Mesendoderm (in vitro differentiated cells): Measurements from ENCODE around the gene OSBPL3.

Source experiments
- DNase-seq: peaks from one replicate; pipeline ENCODE4 v3.0.0; 2013
- H2AK5ac ChIP-seq: 2 replicates; pipeline ENCODE4 v1.6.1; 2013; ENCODE audit warnings: low read length, inconsistent platforms
- H2BK120ac ChIP-seq: 2 replicates; pipeline ENCODE4 v1.6.1; 2013; ENCODE audit warnings: low read depth, mild to moderate bottlenecking, low read length, moderate library complexity, mixed read lengths
- H2BK15ac ChIP-seq: replicated peaks from 2 replicates; pipeline ENCODE4 v1.6.1; 2013; ENCODE audit warnings: low read depth, mild to moderate bottlenecking, moderate library complexity
- H2BK5ac ChIP-seq: 2 replicates; pipeline ENCODE4 v1.6.1; 2013; ENCODE audit warnings: low read length, inconsistent platforms
- H3K18ac ChIP-seq: 2 replicates; pipeline ENCODE4 v1.6.1; 2013; ENCODE audit warnings: mild to moderate bottlenecking, low read length, mixed read lengths
- H3K23ac ChIP-seq: one replicate; pipeline ENCODE4 v1.6.1; 2013; ENCODE audit warnings: low read length
- H3K27ac ChIP-seq: 2 replicates; pipeline ENCODE4 v1.5.1; 2013; ENCODE audit warnings: low read depth, mild to moderate bottlenecking, inconsistent platforms, low read length, moderate library complexity
- H3K27me3 ChIP-seq: 2 replicates; pipeline ENCODE4 v1.6.1; 2013; ENCODE audit warnings: low read length, control low read depth, mild to moderate bottlenecking, inconsistent platforms; ENCODE audit not compliant: insufficient read depth, poor library complexity
- H3K36me3 ChIP-seq: 2 replicates; pipeline ENCODE4 v1.6.1; 2013; ENCODE audit warnings: low read length, inconsistent platforms; ENCODE audit not compliant: control insufficient read depth, insufficient read depth
- H3K4ac ChIP-seq: one replicate; pipeline ENCODE4 v1.6.1; 2013; ENCODE audit warnings: low read depth, mild to moderate bottlenecking, low read length, moderate library complexity
- H3K4me1 ChIP-seq: 2 replicates; pipeline ENCODE4 v1.6.1; 2013; ENCODE audit warnings: low read depth, low read length, inconsistent platforms; ENCODE audit not compliant: control insufficient read depth
- H3K4me2 ChIP-seq: 2 replicates; pipeline ENCODE4 v1.6.1; 2013; ENCODE audit warnings: low read length
- H3K4me3 ChIP-seq: 2 replicates; pipeline ENCODE4 v1.5.1; 2013; ENCODE audit warnings: mild to moderate bottlenecking, low read length
- H3K56ac ChIP-seq: one replicate; pipeline ENCODE4 v1.6.1; 2013; ENCODE audit warnings: low read length
- H3K79me1 ChIP-seq: 2 replicates; pipeline ENCODE4 v1.6.1; 2013; ENCODE audit warnings: low read length, inconsistent platforms
- H3K79me2 ChIP-seq: 2 replicates; pipeline ENCODE4 v1.6.1; 2013; ENCODE audit warnings: mild to moderate bottlenecking, low read length; ENCODE audit not compliant: control insufficient read depth, insufficient read depth
- H3K9ac ChIP-seq: 2 replicates; pipeline ENCODE4 v1.6.1; 2013; ENCODE audit warnings: low read length, inconsistent platforms
- H4K5ac ChIP-seq: one replicate; pipeline ENCODE4 v1.6.1; 2013; ENCODE audit warnings: low read length
- H4K8ac ChIP-seq: one replicate; pipeline ENCODE4 v1.6.1; 2013; ENCODE audit warnings: low read depth, mild to moderate bottlenecking, control low read depth, low read length, moderate library complexity
- WGBS: extraction: QIAGEN DNeasy Blood & Tissue Kit; methylation state at CpG from one replicate; pipeline ENCODE4 v1.1.7; 2013; ENCODE audit warnings: low lambda C conversion rate, missing lambda C conversion rate; ENCODE audit not compliant: insufficient coverage; ENCODE audit errors: extremely low coverage; 5-methylcytosine and 5-hydroxymethylcytosine counted together

OSBPL3 gene

DNA sequence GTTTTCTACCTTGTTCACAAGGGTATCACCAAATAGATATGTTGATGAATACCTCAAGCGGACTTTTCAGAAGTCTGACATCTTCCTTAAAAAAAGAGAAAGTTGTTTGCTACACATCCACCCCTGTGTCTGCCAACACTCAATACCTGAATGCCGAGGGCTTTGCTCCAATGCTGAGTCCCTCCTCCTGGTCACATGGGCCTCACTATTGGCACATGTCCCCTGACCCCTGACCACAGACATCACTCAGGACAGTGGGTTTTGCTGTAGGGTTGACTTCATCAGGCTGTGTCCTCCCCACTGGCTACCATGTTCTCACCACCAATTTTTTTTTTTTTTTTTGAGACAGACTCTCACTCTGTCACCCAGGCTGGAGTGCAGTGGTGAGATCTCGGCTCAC, 76.4 kb downstream of the OSBPL3 start:
- Histone ChIP-seq H3K27me3 (no peaks in the 10 kb centered on the region), H3K56ac (no peak overlapping the region), H2AK5ac (no peak overlapping the region), H3K4ac (no peak overlapping the region), H2BK5ac (no peak overlapping the region), H2BK120ac (no peak overlapping the region), H3K79me1 (no peaks in the 10 kb centered on the region), H3K9ac (no peak overlapping the region), H4K8ac (no peak overlapping the region), H3K4me2 (no peak overlapping the region), H3K4me3 (no peak overlapping the region), H3K18ac (no peak overlapping the region), H3K79me2 (no peaks in the 10 kb centered on the region), H3K23ac (no peak overlapping the region), H3K27ac (no peak overlapping the region), H3K36me3 (no peaks in the 10 kb centered on the region), H2BK15ac (no peak overlapping the region), H4K5ac (no peak overlapping the region), H3K4me1 (no peaks in the 10 kb centered on the region)
- no CpG with 5 or more reads among the region's 3 CpGs for WGBS
- no peak for DNase-seq

DNA sequence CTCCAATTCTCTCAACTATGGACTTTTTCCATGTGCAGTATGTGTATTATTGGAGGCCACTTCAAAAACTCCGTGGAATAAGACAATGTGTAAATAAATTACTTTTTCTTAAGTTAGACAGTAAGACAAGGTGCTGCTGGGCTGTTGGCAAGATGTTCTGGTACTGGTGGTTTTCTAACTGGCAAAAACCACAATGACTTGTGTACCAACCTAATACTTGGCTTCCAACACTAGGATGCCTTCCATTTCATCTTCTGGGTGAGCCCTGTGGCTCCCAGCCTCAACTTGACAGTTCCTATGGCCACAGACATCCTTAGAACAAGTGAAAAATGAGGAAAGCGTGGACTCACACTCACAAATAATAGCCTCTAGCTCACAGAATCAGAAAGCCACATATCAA, 77.0 kb downstream of the OSBPL3 start:
- Histone ChIP-seq H3K4ac (no peak overlapping the region), H3K36me3 (no peaks in the 10 kb centered on the region), H4K5ac (no peak overlapping the region), H3K27me3 (no peaks in the 10 kb centered on the region), H3K4me3 (no peak overlapping the region), H3K56ac (no peak overlapping the region), H3K9ac (no peak overlapping the region), H2BK5ac (no peak overlapping the region), H3K18ac (no peak overlapping the region), H2BK120ac (no peak overlapping the region), H3K27ac (no peak overlapping the region), H2BK15ac (no peak overlapping the region), H4K8ac (no peak overlapping the region), H3K23ac (no peak overlapping the region), H3K4me1 (no peaks in the 10 kb centered on the region), H3K79me2 (no peaks in the 10 kb centered on the region), H3K79me1 (no peaks in the 10 kb centered on the region), H3K4me2 (no peak overlapping the region), H2AK5ac (no peak overlapping the region)
- DNase-seq, result no peak
- WGBS, result no CpG with 5 or more reads among the region's 2 CpGs

DNA sequence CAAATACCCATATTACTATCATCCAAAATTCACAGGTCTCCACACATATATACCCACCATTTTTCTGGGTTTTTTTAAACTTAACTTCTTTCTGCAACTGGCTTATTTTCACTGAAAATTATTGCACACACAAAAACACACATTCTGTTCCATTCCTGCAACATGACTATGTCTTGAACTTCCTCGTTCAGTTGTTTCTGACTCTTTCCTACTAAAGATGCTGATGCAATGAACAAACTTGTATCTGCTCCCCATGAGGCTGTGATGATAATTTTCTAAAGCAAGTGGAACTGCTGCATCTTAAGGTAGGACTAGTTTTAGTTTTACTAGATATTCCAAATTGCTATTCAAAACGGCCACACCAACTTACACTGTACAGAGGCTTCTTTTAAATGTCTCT, 77.7 kb downstream of the OSBPL3 start:
- Histone ChIP-seq H3K4me2 (no peak overlapping the region), H2AK5ac (no peak overlapping the region), H3K9ac (no peak overlapping the region), H3K79me1 (no peaks in the 10 kb centered on the region), H2BK120ac (no peak overlapping the region), H4K5ac (no peak overlapping the region), H3K27ac (no peak overlapping the region), H3K4me1 (no peaks in the 10 kb centered on the region), H3K4ac (no peak overlapping the region), H3K18ac (no peak overlapping the region), H3K36me3 (no peaks in the 10 kb centered on the region), H3K56ac (no peak overlapping the region), H3K23ac (no peak overlapping the region), H3K4me3 (no peak overlapping the region), H2BK15ac (no peak overlapping the region), H3K27me3 (no peaks in the 10 kb centered on the region), H2BK5ac (no peak overlapping the region), H3K79me2 (no peaks in the 10 kb centered on the region), H4K8ac (no peak overlapping the region)
- WGBS, result no CpG with 5 or more reads among the region's 2 CpGs
- no peak for DNase-seq

DNA sequence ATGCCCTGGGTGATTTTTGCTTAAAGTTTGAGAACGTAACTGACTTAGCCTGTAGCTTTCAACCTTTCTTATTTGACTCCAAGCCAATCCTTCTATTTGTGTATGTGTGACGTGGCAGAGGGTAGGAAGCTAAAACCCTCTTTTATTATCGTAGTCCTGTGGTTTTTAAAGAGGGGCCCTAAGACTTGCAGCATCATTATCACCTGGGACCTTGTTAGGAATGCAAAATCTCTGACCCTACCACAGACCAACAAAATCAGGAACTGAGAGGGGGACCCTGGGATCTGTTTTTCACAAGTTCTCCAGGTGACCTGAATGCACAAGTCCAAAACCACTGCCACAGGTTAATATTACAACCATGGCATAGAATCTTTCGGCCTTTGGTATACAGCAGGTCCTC, 80.1 kb downstream of the OSBPL3 start:
- no peak overlapping the region for H3K4ac ChIP-seq
- no peak overlapping the region for H3K23ac ChIP-seq
- H3K79me1 ChIP-seq, result peaks cover 3% of the 10 kb centered on the region
- H4K8ac ChIP-seq, result no peak overlapping the region
- no peaks in the 10 kb centered on the region for H3K36me3 ChIP-seq
- DNase-seq, result no peak
- H2BK5ac ChIP-seq, result no peak overlapping the region
- WGBS, result no CpG with 5 or more reads among the region's 4 CpGs
- H4K5ac ChIP-seq, result no peak overlapping the region
- H3K27me3 ChIP-seq, result no peaks in the 10 kb centered on the region
- no peak overlapping the region for H2BK120ac ChIP-seq
- no peak overlapping the region for H2AK5ac ChIP-seq
- no peak overlapping the region for H3K9ac ChIP-seq
- no peaks in the 10 kb centered on the region for H3K4me1 ChIP-seq
- no peaks in the 10 kb centered on the region for H3K79me2 ChIP-seq
- H3K18ac ChIP-seq, result no peak overlapping the region
- H3K4me3 ChIP-seq, result no peak overlapping the region
- H3K4me2 ChIP-seq, result no peak overlapping the region
- no peak overlapping the region for H2BK15ac ChIP-seq
- no peak overlapping the region for H3K27ac ChIP-seq
- H3K56ac ChIP-seq, result no peak overlapping the region

DNA sequence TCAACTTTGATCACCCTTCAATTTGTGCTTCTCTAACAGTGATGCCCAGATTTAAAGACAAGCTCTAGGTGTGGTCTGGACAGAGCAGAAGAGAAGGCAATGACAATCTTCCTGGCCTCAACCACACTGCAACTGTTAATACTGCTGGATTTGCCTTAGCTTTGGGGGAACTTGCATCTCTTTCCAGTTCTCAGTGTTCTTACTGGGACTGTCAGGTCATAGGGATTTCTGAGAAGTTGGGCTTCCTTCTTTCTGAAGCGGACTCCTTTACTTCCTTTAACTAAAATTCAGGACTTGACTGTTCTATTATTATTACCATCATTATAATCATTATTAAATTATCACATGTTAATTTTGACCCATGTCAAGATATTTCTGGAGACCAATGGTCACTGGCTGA, 80.8 kb downstream of the OSBPL3 start:
- Histone ChIP-seq H3K4me3 (no peak overlapping the region), H2AK5ac (no peak overlapping the region), H3K18ac (no peak overlapping the region), H3K56ac (no peak overlapping the region), H3K27me3 (no peaks in the 10 kb centered on the region), H3K4me2 (no peak overlapping the region), H3K27ac (no peak overlapping the region), H3K79me2 (no peaks in the 10 kb centered on the region), H2BK5ac (no peak overlapping the region), H3K4me1 (no peaks in the 10 kb centered on the region), H3K9ac (no peak overlapping the region), H3K23ac (no peak overlapping the region), H3K4ac (no peak overlapping the region), H2BK120ac (no peak overlapping the region), H4K8ac (no peak overlapping the region), H4K5ac (no peak overlapping the region), H3K79me1 (peaks cover 3% of the 10 kb centered on the region), H2BK15ac (no peak overlapping the region), H3K36me3 (no peaks in the 10 kb centered on the region)
- WGBS, result no CpG with 5 or more reads among the region's 1 CpG
- no peak for DNase-seq

DNA sequence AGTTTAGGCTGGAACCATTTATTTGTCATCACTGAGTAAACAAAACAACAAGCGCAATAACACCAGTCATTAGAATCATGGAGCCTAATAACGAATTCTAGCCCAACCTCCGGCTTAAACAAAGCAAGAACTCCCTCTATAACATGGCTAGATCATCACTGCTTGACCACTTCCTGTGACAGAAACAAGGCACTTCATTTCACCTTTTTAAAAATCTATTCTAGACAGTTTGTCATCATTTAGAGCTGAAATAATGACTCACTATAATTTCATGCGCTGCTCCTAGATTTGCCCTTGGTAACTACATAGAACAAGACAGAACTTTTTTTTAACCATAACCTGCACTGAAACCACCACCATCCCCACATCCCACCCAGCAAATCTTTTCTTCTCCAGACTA, 81.3 kb downstream of the OSBPL3 start:
- Histone ChIP-seq H3K79me1 (peaks cover 3% of the 10 kb centered on the region), H3K9ac (no peak overlapping the region), H4K5ac (no peak overlapping the region), H2BK120ac (no peak overlapping the region), H3K4me3 (no peak overlapping the region), H4K8ac (no peak overlapping the region), H2AK5ac (no peak overlapping the region), H3K4me2 (no peak overlapping the region), H3K27ac (no peak overlapping the region), H2BK15ac (no peak overlapping the region), H3K79me2 (no peaks in the 10 kb centered on the region), H3K4me1 (no peaks in the 10 kb centered on the region), H3K4ac (no peak overlapping the region), H3K18ac (no peak overlapping the region), H3K36me3 (no peaks in the 10 kb centered on the region), H3K27me3 (no peaks in the 10 kb centered on the region), H3K23ac (no peak overlapping the region), H2BK5ac (no peak overlapping the region), H3K56ac (no peak overlapping the region)
- no peak for DNase-seq
- WGBS, result no CpG with 5 or more reads among the region's 4 CpGs
